Suppressor macrophage treated with lipopolysaccharide for 4 hours (primary cell): ENCODE results near the gene MAIP1.
A peak's percentile ranks its signal among the peaks of the same experiment; 100 is the strongest.

Experiments
- DNase-seq: peaks from one replicate; pipeline ENCODE4 v3.0.0-alpha.2; 2020

MAIP1 gene

DNA sequence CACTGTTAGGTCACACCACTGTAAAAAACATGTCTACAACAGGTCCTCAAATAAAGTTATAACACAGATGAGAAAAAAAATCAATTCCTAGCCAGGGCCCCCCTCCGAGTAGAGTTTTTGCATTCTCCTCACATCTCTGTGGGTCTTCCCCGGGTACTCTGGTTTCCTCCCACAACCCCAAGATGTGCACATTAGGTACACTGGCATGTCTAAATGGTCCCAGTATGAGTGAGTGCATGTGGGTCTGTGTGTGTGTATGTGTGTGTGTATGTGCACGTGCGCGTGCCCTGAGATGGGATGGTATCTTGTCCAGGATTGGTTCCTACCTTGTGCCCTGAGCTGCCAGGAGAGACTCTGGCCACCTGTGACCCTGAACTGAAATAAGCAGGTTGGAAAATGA, 5.0 kb upstream of the MAIP1 start:
- DNase-seq, result no peak

DNA sequence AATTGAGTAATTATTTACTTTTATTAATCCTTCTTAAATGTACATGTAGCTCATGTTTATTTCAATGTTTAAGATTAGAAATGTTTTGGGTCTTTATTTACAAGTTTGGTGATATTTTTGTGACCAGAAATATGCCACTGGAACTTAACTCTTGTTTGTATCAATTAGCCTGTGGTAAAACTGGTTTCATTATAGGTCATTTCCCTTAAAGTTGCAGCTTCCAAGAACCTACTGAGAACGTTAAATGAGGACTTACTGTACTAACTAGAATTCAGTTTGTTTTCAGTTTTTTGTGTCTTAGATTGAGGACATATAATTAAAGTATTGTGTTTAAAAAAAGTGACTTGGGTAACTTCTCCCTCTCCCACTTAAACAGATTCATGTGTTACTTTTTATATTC, 4.4 kb upstream of the MAIP1 start:
- DNase-seq, result no peak

DNA sequence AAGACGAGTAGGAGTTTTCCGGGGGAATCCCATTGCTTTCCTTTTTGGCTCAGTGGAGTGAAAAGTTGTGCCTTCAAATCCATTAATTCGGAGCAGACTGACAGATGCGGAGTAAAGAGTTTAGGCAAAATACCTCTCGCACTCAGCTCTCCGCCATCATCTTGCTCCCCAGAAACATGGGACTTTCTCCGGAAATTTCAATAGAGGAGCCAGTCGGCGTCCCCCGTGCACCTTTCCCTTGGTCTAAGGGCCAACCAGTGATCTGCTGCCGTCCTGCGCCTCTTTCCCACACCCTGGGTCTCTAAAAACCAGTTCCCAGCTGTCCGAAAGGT, 409 bp upstream of the MAIP1 start:
- no peak for DNase-seq

DNA sequence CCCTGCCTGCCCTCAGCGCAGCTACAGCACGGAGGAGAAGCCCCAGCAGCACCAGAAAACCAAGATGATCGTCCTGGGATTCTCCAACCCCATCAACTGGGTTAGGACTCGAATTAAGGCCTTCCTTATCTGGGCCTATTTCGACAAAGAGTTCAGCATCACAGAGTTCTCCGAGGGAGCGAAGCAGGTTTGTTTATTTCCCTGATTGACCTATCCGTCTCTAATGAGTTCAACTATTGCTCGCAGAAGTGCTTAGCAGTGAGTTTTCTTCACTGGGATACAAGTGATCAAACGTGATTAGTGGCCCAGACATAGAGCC, 639 bp downstream of the MAIP1 start:
- no peak for DNase-seq

DNA sequence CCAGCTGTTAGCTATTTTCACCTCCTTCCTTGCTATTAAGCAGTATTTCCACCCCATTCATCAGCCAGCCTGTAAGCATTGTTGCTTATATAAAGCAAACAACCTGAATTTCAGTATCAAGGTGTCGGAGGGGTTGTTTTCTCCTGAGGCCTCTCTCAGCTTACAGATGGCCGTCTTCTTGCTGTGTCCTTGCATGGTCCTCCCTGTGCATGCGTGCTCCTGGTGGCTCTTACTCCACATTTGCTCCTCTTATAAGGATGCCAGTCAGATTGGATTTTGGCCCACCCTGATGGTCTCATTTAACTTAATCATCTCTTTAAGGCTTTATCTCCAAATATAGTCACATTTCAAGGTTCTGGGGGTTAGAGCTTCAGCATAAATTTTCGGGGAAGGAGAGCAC, 2.6 kb downstream of the MAIP1 start:
- DNase-seq, result no peak

DNA sequence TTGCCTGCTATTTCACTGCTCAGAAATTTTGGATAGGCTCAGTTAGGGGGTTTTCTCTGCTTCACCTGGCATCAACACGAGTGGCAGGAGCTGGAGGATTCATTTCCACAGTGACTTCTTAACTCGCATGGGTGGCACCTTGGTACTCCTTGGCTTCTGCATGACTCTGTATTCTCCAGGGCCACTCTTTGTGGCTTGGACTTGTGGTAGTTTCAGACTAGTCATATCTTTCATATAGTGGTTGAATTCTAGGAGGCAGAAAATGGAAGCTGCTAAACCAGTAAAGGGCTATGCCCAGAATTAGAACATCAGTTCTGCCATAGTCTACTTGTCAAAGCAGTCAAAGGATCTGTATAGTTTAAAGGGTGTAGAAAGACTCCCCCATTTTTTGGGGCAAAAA, 6.8 kb downstream of the MAIP1 start:
- no peak for DNase-seq

DNA sequence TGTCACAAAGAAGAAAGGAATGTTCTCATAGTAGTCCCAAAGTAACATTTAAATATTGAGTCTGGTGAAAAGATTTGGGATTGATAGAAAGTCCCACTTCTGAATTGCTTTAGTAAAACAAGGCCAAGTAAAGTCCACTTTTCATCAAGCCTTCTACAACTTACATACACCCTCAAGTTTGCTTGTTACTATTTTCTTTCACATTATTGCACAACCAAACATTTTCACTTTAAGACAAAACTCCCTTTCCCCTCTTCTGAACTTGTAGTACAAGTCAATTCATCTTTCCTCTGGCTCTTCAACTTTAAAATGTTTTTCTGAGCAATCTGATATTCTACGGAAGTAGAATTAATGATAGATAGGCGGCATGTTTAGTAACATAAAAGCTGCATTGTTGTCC, 11.0 kb downstream of the MAIP1 start:
- DNase-seq, result no peak

DNA sequence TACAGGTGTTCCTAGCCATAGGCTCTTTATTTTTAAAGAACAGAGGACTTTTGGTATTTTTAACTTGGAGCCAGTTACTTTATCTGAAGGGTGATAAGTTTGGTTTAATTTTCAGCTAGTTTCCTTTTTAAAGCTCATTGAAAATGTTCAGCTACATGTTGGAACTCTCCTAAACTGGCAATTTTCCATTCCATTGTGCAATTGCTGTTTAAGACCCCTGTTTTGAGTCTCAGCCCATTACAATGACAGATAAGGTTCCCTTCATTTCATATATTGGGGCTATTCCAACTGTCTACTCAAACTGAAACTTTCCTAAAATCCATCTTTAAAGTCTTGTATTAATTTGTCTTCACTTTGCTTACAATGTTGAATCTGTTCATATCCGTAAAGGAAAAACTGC, 11.6 kb downstream of the MAIP1 start:
- DNase-seq, result no peak

DNA sequence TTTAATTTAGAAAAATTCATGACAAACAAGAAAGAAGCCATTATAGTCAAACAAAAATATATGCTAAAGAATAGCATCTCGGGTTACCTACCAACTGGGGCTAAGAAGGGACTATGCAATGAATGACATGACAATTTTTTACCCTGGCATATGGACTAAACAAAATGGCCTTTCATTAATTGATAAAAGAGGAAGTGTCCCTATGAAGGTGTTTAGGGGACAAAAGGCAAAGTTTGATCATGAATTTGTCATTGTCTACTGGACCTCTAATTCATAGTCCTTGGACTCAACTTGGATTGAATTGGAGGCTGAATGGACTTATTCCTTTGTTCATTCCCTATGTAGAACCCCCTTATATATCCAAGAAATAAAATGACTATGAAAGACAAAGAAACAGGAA, 12.7 kb downstream of the MAIP1 start:
- DNase-seq, result no peak

DNA sequence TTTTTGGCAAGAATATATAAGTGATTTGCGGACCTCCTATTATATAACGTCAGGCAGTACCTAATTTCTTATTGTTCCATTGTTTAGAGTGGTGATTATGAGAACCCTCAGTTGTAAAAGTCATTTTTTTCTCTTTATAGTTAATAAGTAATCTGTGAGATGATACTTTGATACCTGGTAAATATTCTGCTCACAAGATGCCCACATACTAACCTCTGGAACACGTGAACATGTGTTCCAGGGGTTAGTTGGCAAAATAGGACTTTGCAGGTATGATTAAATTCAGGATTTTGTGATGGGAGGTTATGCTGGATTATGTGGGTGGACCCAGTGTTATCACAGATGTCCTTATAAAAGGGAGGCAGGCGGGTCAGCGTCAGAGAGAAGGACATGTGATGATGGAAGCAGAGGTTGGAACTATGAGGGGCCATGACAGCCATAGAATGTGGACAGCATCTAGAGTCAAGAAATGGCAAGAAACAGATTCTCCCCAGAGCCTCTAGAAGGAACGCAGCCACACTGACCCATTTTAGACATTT, 16.8 kb downstream of the MAIP1 start:
- no peak for DNase-seq

DNA sequence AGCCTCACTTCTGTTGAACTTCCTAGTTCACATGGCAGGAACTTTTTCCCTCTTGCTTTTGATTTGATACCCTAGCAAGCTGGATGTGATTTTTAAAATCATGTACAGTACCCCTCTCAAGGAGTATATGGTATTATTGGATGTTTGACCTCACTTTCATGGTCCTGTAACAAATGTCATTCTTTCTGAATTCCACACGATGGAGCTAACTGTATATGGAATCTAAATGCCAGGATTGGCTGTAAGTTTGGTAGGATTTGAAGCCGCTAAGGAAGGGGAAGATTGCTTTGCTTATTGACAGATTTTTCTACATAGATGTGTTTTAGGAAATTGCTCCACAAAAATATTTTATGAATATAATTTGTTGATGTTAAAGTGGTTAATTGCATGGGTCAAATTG, 18.3 kb downstream of the MAIP1 start:
- DNase-seq, result peak; percentile 40

DNA sequence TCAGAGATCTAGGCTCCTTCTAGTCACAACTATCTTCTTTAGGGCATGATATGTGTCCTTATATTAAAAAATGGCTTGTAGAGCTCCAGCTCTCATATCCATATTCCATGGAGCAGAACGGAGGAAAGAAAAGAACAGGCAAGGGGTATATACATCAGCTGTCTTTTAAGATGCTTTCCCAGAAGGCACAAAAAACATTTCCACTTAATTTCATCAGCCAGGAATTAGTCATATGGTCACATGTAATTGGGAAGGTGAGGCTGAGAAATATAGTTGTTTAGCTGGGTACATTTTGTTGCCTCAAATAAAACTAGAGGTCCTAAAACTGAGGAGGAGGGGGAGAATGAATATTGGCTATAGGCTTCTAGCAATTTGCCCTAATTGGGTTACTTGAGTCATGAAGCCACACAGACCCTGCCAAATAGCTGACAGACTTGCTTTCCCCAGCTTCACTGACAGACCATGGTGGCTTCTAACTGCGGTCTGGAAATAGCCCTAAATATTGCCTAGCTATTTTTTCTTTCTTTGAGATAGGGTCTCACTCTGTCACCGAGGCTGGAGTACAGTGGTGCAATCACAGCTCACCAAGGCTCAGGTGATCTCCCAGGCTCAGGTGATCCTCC, 20.0 kb downstream of the MAIP1 start:
- DNase-seq, result no peak

DNA sequence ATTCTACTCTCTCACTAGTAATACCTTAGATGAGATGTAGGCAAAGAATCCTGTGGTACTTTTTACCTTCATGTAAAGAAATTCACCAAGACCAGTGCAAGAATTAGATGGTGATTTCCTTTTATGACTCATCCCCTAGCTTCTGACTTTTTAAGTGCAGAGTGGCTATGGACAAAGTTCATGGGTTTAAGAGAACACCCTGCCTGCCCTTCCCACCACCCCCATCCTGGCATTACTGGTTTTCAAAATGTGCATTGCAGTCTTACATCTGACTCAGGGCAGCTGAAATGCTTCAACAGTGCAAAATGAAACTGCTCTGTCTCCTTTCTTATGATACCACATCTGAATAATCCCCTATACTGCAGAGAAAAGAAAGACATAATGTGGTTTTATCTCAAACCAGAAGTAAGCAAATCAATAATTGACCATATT, 22.6 kb downstream of the MAIP1 start:
- peak; percentile 77 for DNase-seq

DNA sequence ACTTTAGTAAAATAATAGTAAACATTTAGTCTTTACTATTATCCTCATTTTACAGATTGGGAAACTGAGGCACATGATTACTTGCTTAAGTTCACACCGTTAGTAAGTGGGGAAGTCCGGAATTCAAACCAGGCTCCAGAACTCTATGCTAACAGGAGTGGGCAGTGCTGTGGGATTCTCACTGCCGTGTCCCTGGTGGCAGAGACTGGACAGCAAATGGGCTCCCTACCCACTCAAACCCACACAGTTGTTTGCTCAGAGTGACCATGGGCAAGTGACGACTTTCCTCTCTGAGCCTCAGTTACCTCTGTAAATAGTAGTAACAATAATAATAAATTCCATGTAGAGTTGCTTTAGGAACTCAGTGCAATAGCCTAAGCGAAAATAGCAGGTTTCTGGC, 24.0 kb downstream of the MAIP1 start:
- no peak for DNase-seq

DNA sequence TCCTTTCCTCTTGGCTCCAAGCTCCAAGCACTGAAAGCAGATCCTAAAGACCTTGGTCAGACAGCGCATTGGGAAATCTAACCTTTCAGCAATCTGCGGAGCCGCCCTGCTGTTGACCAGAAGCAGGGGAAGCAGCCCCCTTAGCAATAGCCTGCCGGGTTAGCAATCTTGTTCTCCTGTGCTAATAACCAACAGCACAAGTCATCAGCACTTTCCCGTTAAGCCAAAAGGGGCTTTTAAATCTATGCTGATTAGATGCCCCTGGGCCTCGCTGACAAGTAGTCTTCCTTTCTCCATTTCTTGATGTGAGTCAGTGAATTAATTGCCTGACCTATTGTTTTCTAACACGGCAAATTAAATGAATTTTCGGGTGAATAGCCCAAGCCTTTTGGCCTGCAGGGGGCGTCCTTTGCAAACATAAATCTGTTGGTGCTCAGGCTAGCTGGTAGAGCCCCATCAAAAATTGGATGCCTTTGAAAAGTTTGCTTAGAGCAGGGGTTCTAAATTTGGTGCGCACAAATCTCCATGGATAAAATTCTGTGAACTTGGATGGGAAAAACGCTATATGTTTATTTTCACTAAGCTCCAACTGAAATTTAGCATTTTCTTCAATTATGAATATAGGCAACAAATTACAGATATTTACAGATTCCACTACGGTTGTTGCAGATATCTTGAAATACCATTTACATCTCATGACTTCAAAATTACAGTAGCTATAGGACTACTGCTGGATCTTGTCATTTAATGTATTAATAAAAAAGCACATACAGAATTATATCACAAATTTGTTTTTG, 24.6 kb downstream of the MAIP1 start:
- DNase-seq, result peak; percentile 89

DNA sequence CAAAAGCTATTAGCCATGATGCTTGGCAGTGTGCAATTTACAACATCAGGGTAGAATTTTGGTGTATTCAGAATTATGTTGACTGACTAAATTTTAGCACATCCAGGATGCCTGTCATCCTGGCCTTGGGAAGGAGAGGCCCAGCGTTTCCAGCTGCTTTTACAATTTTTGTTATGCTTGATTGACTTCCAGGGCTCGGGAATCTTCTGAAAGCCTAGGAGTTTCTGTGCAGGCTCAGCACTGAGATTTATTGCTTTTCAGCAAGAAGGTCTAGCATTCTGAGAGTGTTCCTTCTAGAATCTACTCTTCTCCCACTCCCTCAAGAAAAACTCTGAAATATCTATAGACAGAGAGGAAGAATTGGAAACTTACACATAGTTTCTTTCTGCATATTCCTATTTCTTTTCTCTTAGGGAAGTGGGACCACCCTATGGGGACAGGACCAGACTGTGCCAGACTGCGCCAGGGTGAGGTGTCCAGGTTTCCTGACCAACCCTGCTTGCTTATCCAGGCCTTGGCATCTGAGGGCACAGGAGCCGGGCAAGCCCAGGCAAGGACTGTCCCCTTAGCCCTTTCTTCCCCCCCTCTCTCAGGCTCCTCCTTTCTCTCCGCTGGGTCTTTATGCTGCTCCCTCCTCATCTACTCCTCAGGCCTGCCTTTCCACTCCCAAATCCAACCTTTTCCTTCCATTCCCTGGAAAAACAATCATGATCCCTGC, 26.9 kb downstream of the MAIP1 start:
- no peak for DNase-seq

DNA sequence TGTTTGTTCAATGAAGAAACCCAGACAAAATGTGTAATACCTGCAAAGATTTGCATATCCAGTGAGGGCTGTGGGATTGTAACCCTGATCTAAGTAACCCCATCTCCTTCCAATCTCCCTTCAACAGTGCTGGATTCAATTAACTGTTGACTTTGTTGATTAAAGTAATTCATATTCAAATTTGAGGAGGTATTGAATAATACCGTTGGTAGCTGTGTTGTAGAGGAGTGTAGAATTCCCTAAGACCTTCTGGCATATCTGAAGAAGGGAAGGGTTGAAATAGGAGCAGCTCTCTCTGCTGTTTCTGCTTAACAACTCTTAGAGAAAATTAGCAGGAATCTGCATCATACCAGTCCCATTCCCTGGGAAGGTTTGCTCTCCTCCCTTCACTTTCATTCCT, 28.2 kb downstream of the MAIP1 start:
- no peak for DNase-seq

DNA sequence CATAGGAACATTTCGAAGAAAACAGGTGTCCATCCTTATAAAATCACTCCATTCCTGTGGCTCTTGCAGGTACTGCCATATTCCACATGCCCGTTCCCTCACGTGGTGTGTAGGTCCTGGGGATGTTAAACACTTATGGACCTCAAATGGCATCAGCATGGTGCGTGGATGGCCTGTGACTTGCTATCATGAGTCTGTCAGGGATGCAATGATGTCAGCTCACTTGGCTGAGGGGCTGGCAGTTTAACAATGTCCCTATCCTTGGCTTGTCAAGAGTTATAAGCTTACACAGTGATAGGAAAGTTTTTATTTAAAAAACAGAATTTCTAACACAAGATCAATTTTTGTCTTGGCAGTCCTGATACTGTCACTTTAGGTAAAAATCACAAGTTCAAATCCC, 28.8 kb downstream of the MAIP1 start:
- no peak for DNase-seq

DNA sequence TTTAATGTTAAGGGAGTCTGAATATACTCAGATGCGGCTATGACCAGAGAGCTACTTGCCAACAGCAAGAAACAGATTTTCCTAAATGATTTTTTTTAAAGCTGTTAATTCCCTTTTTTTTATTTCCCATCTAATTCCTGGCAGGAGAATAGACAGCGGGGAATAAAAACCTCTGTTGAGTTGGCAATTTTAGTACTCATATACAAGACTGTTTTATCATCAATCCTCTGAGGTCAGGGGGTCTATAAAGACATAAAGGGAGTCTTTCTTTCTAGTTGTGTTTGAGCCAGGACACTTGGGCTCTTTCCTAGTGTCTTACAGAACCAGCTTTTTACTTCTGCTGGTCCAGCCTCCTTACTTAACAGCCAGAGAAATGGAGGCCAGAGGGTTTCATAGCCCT, 29.4 kb downstream of the MAIP1 start:
- DNase-seq, result no peak

DNA sequence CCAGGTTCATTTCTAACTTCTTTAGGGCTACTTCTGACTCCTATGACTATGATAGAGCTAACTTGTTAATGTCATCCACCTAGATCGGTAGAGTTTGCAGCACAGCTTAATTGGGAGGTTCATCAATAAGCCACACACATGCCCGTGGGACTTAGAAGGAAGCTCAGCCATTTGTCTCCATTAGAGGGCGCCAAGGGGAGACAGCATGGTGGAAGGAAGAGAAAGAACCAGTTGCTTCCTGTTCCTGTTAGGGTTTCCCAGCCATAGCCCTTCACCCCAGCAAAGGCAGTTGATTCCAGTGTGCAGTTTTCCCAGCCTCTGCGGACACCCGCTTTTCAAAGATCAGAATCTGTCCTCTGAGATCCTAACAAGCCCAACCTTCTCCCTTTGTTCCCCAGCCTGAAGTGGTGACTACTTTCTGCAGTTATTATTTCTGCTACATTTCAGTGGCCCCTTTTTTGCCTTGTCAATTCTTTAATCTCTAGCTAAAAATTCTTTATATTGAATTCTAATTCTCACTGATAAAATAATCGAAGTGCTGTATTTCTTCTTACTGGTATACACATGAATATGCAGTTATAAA, 30.3 kb downstream of the MAIP1 start:
- DNase-seq, result peak; percentile 76

DNA sequence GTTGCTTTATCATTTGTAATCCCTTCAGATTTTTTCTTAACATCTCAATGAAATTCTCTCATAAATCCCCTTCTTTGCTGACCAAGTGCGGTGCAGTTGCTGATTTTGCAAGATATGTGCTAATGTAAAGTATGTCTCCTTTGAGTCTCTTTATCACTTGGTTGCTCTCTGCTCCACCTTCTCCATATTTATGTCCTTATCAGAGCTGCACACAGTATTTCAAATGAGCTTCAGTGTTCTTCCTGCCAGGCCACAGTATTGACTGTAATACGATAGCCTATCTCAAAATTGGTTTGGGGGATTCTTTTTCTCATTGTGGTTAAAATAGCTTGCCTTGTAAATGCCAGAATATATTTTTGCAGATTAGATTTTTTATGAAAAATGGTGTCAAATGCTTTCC, 32.2 kb downstream of the MAIP1 start:
- DNase-seq, result no peak

DNA sequence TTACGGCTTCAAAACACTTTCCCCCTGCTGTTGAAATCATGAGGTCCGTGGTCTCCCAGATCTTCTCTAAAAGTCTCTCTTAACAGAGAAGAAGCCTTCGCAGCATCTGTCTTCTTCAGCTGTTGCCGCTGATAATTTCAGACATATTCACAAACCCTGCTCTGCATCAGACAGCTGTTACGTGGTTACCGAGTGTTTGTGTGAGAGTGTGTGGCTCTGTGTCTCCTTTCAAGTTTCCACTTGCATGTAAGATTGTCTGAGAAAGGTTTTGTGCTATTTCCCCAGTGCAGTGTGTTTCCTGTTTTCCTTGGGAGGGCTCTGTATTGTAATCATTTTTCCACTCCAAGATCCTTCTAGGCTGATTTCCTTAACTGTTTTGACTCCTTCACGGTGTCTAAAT, 32.8 kb downstream of the MAIP1 start:
- DNase-seq, result no peak

DNA sequence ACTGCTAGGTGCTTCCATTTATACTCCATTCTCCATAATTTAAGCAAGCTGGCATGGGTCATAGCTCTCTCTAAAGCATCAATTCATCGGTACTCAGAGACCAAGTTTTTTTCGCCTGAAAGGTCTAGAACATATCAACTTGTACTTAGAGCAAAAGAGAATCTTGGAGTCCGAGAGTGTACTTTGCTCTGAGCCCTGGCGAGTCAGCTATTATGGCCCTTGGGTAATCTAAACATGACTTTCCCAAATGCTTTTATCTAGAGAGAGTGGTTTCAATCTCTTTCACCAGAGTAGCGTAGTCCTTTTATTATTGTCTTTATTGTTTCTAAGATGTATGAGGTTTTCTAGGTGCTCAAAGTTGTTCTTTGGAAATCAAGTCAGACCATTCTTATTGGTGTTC, 34.4 kb downstream of the MAIP1 start:
- no peak for DNase-seq

DNA sequence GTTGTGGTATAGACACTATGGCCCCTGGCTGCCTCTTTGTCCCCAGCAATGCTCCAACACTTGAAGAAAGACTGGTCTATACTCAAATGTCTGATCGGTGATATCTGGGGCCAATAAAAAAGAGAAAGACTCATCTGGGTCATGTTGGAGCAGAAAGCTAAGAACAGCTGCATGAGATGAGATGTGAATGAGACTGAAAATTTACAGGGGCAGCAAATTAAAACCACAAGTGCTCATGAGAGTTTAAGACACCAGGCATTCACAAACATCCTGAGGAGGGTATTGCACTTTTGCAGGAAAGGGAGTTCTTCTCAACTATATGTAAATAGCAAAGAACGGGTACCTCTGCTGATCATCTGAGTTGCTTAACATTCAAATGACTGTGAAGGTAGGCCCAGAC, 36.3 kb downstream of the MAIP1 start:
- no peak for DNase-seq
